ENCODE measurements around the gene TYW1. TPM values are rescaled to one million over a fixed set of nuclear protein-coding genes. Genes with fewer than 3 reads are reported as not detected.

TYW1 gene
- total and polyA plus RNA-seq, 2 of the 4 experiments (the other 2 are of a cell fraction) = 10.7 to 23.7 TPM

- Histone ChIP-seq H4K91ac (ENCODE audit: insufficient read depth, low read depth, low read length) (no peak overlapping the region), H3K4me3 (ENCODE audit: insufficient read depth, low read depth, low read length) (no peak overlapping the region), H2AFZ (replicated peaks; ENCODE audit: low read length, poor library complexity) (no peak overlapping the region), H3K4ac (ENCODE audit: low read depth, low read length) (no peak overlapping the region), H3K23ac (ENCODE audit: low read depth, low read length) (no peak overlapping the region), H3K27ac (ENCODE audit: insufficient read depth, low read length) (no peak overlapping the region), H3K14ac (replicated peaks; ENCODE audit: low read depth, low read length) (no peak overlapping the region), H3K79me1 (ENCODE audit: low read depth in 1 of 2, low read length in 2 of 2) (no peaks in the 10 kb centered on the region), H3K4me2 (ENCODE audit: low read depth, low read length) (no peak overlapping the region), H2BK120ac (ENCODE audit: low read depth, low read length) (no peak overlapping the region), H2BK15ac (ENCODE audit: low read depth, low read length) (no peak overlapping the region), H2AK5ac (ENCODE audit: low read depth, low read length) (no peak overlapping the region), H2AK9ac (replicated peaks; ENCODE audit: low read depth, low read length, poor library complexity) (no peak overlapping the region), H3K4me1 (ENCODE audit: control insufficient read depth, insufficient read depth, low read length) (no peaks in the 10 kb centered on the region), H3K18ac (ENCODE audit: low read depth, low read length) (no peak overlapping the region), H4K5ac (ENCODE audit: low read depth, low read length) (no peak overlapping the region), H2BK5ac (ENCODE audit: low read depth, low read length, poor library complexity, severe bottlenecking) (no peak overlapping the region), H4K20me1 (ENCODE audit: insufficient read depth, low read length) (no peaks in the 10 kb centered on the region), H3K56ac (ENCODE audit: extremely low read depth, insufficient read depth, low read length) (no peak overlapping the region), H3K9ac (ENCODE audit: low read depth, low read length) (no peak overlapping the region), H4K8ac (ENCODE audit: low read depth in 2 of 2, low read length in 2 of 2) (no peak overlapping the region), H3K9me1 (ENCODE audit: insufficient read depth, low read length) (no peaks in the 10 kb centered on the region), H3K27me3 (ENCODE audit: control insufficient read depth, insufficient read depth, low read length) (no peaks in the 10 kb centered on the region), H3K36me3 (ENCODE audit: control insufficient read depth, insufficient read depth, low read length) (no peaks in the 10 kb centered on the region), H2BK20ac (ENCODE audit: low read depth, low read length) (no peak overlapping the region), H3K9me3 (ENCODE audit: control insufficient read depth, insufficient read depth, low read length) (no peaks in the 10 kb centered on the region)
- POLR2A ChIA-PET (ENCODE audit: unreplicated experiment) = no interaction called here
- TF ChIP-seq CEBPB (IDR thresholded peaks at IDR 0.05; ENCODE audit: low read depth, low read length) = no peak
- no peak for TF ChIP-seq RAD21 (IDR thresholded peaks at IDR 0.05; ENCODE audit: low read length)
- TF ChIP-seq CTCF (conservative IDR thresholded peaks at IDR 0.05; ENCODE audit: low read depth, low read length) = no peak
- no peak for TF ChIP-seq POLR2A (IDR thresholded peaks at IDR 0.05; ENCODE audit: low read depth, low read length)
- TF ChIP-seq FOS (IDR thresholded peaks at IDR 0.05; ENCODE audit: low read depth, low read length) = no peak
- TF ChIP-seq RFX5 (IDR thresholded peaks at IDR 0.05; ENCODE audit: low read depth, low read length) = no peak
- TF ChIP-seq NFE2L2 (IDR thresholded peaks at IDR 0.05; ENCODE audit: low read depth, low read length) = no peak
- no peak for TF ChIP-seq MXI1 (IDR thresholded peaks at IDR 0.05; ENCODE audit: borderline replicate concordance, low read depth, low read length)
- TF ChIP-seq BHLHE40 (IDR thresholded peaks at IDR 0.05; ENCODE audit: low read depth, low read length) = no peak
- TF ChIP-seq RCOR1 (IDR thresholded peaks at IDR 0.05; ENCODE audit: insufficient replicate concordance, low read length) = no peak
- no peak for TF ChIP-seq MAFK (IDR thresholded peaks at IDR 0.05; ENCODE audit: low read depth, low read length)
- no peak for TF ChIP-seq CHD1 (IDR thresholded peaks at IDR 0.05; ENCODE audit: low read depth, low read length)
- no peak for TF ChIP-seq MAZ (IDR thresholded peaks at IDR 0.05; ENCODE audit: borderline replicate concordance, low read depth, low read length)
- no peak for ATAC-seq (ENCODE audit: low read depth)
- CTCF ChIA-PET = no interaction called here
- DNase-seq = no peak
- dilution Hi-C loops (cut with HindIII; ENCODE audit: low sequenced_read_pairs, unreplicated experiment) = no loop called here
- in situ Hi-C loops (cut with MboI; ENCODE audit: low sequenced_read_pairs) = no loop called here
- 96% methylated on average over 6 of the region's 7 CpGs; no CpG with 5 or more reads in 1 of the 2 experiments for WGBS, 2 experiments (ENCODE audit: extremely low coverage in 2 of 2, insufficient read length in 1 of 2)
- intact Hi-C loops (cut with micrococcal nuclease) = no loop called here
- no TSS peak for BruUV-seq (replicated peaks)
Observed at GRCh38 chr7:67210567-67210966, 213.9 kb downstream of the TYW1 start.
